NCI-H82 treated with DMSO at 0.1 percent for 48 hours (cell line): ENCODE results near the gene AP5Z1.
"Not testable (repeated sequence)": the region's sequence is repeated elsewhere in the genome, so short reads cannot be mapped to it uniquely, and the experiment has no call there.

Source experiments
- DNase-seq: peaks from one replicate; lab custom pipeline; 2025; ENCODE audit not compliant: unreplicated experiment; lab: John Stamatoyannopoulos, UW

AP5Z1 gene

GRCh38 chr7:4787541-4787940 lies 12.1 kb downstream of the AP5Z1 start:
- DNase-seq, result no peak

GRCh38 chr7:4787947-4788626 lies 12.7 kb downstream of the AP5Z1 start:
- no peak for DNase-seq

- DNase-seq, result no peak
Observed at GRCh38 chr7:4788627-4789189, 13.3 kb downstream of the AP5Z1 start.

- DNase-seq, result no peak
Observed at GRCh38 chr7:4789194-4790077, 14.0 kb downstream of the AP5Z1 start.

- DNase-seq, result no peak
Observed at GRCh38 chr7:4790078-4790465, 14.6 kb downstream of the AP5Z1 start.

- DNase-seq, result no peak
Observed at GRCh38 chr7:4790516-4790991, 15.1 kb downstream of the AP5Z1 start.

GRCh38 chr7:4791101-4791737 lies 15.8 kb downstream of the AP5Z1 start:
- DNase-seq, result no peak

GRCh38 chr7:4791738-4792536 lies 16.5 kb downstream of the AP5Z1 start:
- DNase-seq, result no peak

- no peak for DNase-seq
Observed at GRCh38 chr7:4792537-4793126, 17.2 kb downstream of the AP5Z1 start.

- not testable (repeated sequence) for DNase-seq
Observed at GRCh38 chr7:4793385-4793993, 18.1 kb downstream of the AP5Z1 start.

- DNase-seq, result not testable (repeated sequence)
Observed at GRCh38 chr7:4794171-4794570, 18.7 kb downstream of the AP5Z1 start.

- DNase-seq, result no peak
Observed at GRCh38 chr7:4794591-4795350, 19.3 kb downstream of the AP5Z1 start.

- DNase-seq, result no peak
Observed at GRCh38 chr7:4796453-4796852, 21.0 kb downstream of the AP5Z1 start.

- DNase-seq, result no peak
Observed at GRCh38 chr7:4797858-4798705, 22.7 kb downstream of the AP5Z1 start.

GRCh38 chr7:4798706-4799235 lies 23.3 kb downstream of the AP5Z1 start:
- DNase-seq, result no peak

GRCh38 chr7:4799508-4800268 lies 24.3 kb downstream of the AP5Z1 start:
- no peak for DNase-seq

- DNase-seq, result no peak
Observed at GRCh38 chr7:4800487-4800886, 25.1 kb downstream of the AP5Z1 start.
